Calu3 (cell line): ENCODE data around the gene FAM131C. TPM values are rescaled to one million over a fixed set of nuclear protein-coding genes. Genes with fewer than 3 reads are reported as not detected.

ENCODE experiments used
- BruUV-seq: library from RNA; stranded (reverse); fragments of 400-500 nt; replicated peaks from 2 replicates; lab custom pipeline; 2021; lab: Mats Ljungman, UMichigan
- CTCF ChIA-PET: fragments of 300-600 bp; sonication (Branson Sonifier 250); formaldehyde crosslinking; loops from one replicate; lab custom pipeline; 2022; ENCODE audit warnings: antibody characterized with exemption; lab: Charles Lee
- DNase-seq: peaks from one replicate; pipeline ENCODE4 v3.0.0; 2022
- H3K27ac Mint-ChIP-seq: one replicate; pipeline ENCODE4 v1.8.0; 2022; ENCODE audit warnings: mixed read lengths; ENCODE audit not compliant: unreplicated experiment
- H3K27me3 Mint-ChIP-seq: one replicate; pipeline ENCODE4 v1.8.0; 2022; ENCODE audit warnings: mixed read lengths; ENCODE audit not compliant: unreplicated experiment
- H3K36me3 Mint-ChIP-seq: one replicate; pipeline ENCODE4 v1.8.0; 2022; ENCODE audit warnings: mild to moderate bottlenecking, moderate library complexity, mixed read lengths; ENCODE audit not compliant: insufficient read depth, unreplicated experiment
- H3K4me1 Mint-ChIP-seq: one replicate; pipeline ENCODE4 v1.8.0; 2022; ENCODE audit warnings: mild to moderate bottlenecking, low read depth, mixed read lengths; ENCODE audit not compliant: unreplicated experiment
- H3K4me3 Mint-ChIP-seq: one replicate; pipeline ENCODE4 v1.8.0; 2022; ENCODE audit warnings: mild to moderate bottlenecking, low read depth, moderate library complexity, mixed read lengths; ENCODE audit not compliant: unreplicated experiment
- H3K9me3 Mint-ChIP-seq: one replicate; pipeline ENCODE4 v1.8.0; 2022; ENCODE audit warnings: low read depth, mixed read lengths; ENCODE audit not compliant: unreplicated experiment
- CTCF ChIP-seq: fragments of 200-600 bp; IDR thresholded peaks from one replicate; pipeline ENCODE4 v1.8.0; 2022; ENCODE audit warnings: antibody characterized with exemption; ENCODE audit not compliant: unreplicated experiment
- intact Hi-C: fragments of 100-400 bp; cut with micrococcal nuclease; formaldehyde crosslinking; loops from one replicate; pipeline ENCODE4 v1.10.0; 2022; ENCODE audit not compliant: unreplicated experiment
- total RNA-seq: library from RNA; stranded (reverse); gene quantifications from 2 replicates; pipeline ENCODE4 v1.2.3, GENCODE V29; 2022

Gene FAM131C
- total RNA-seq, 1 experiment from 2014 or later, result 0.94 TPM

GRCh38 chr1:16080422-16081150 is 7.1 kb upstream of the FAM131C start:
- no peaks in the 10 kb centered on the region for H3K27me3 Mint-ChIP-seq
- BruUV-seq, result no TSS peak

GRCh38 chr1:16078925-16079656 is 5.6 kb upstream of the FAM131C start:
- no peaks in the 10 kb centered on the region for H3K27me3 Mint-ChIP-seq
- CTCF ChIA-PET, result interaction anchor here (0.9 to 2.0 kb wide), 9 partner anchors 76 to 284 kb away, joined by 3 to 19 read pairs (median 7); no protein-coding TSS in a partner anchor
- peaks cover 30% of the 10 kb centered on the region for H3K4me1 Mint-ChIP-seq
- intact Hi-C loops, result loop anchor here (2.0 to 5.0 kb wide), 2 partner anchors 166 to 288 kb away; partner anchors contain the start of gene SZRD1
- BruUV-seq, result no TSS peak
- no peak overlapping the region for H3K4me3 Mint-ChIP-seq
- no peaks in the 10 kb centered on the region for H3K9me3 Mint-ChIP-seq
- peak; percentile 80 for DNase-seq
- H3K36me3 Mint-ChIP-seq, result no peaks in the 10 kb centered on the region
- TF ChIP-seq CTCF, result peak; percentile 73
- no peak overlapping the region for H3K27ac Mint-ChIP-seq

More at GRCh38 chr1:16080422-16081150, 7.1 kb upstream of the FAM131C start:
- CTCF ChIA-PET, result interaction anchor here (0.6 to 2.0 kb wide), 2 partner anchors 109 to 156 kb away, joined by 3 to 18 read pairs; partner anchors contain the start of gene CPLANE2
- no peak for DNase-seq
- H3K36me3 Mint-ChIP-seq, result no peaks in the 10 kb centered on the region
- H3K4me1 Mint-ChIP-seq, result peaks cover 26% of the 10 kb centered on the region
- no peak for TF ChIP-seq CTCF
- intact Hi-C loops, result no loop called here
- no peaks in the 10 kb centered on the region for H3K9me3 Mint-ChIP-seq
- H3K4me3 Mint-ChIP-seq, result no peak overlapping the region
- H3K27ac Mint-ChIP-seq, result no peak overlapping the region

- no peaks in the 10 kb centered on the region for H3K36me3 Mint-ChIP-seq
- BruUV-seq, result no TSS peak
- H3K9me3 Mint-ChIP-seq, result no peaks in the 10 kb centered on the region
- no peak for DNase-seq
- no peak overlapping the region for H3K27ac Mint-ChIP-seq
- no peak overlapping the region for H3K4me3 Mint-ChIP-seq
- intact Hi-C loops, result loop anchor here (2.0 to 5.0 kb wide), 2 partner anchors 167 to 290 kb away; partner anchors contain the start of gene SZRD1
- H3K27me3 Mint-ChIP-seq, result no peaks in the 10 kb centered on the region
- H3K4me1 Mint-ChIP-seq, result peaks cover 27% of the 10 kb centered on the region
- CTCF ChIA-PET, result interaction anchor here (1.9 kb wide), 1 partner anchor 101 kb away, joined by 4 read pairs; no protein-coding TSS in a partner anchor
- no peak for TF ChIP-seq CTCF
These were observed 4.2 kb upstream of the FAM131C start for GRCh38 chr1:16077406-16078245.

GRCh38 chr1:16076865-16077238 is 3.4 kb upstream of the FAM131C start:
- intact Hi-C loops, result loop anchor here (5.0 kb wide), 1 partner anchor 290 kb away; the partner anchor contains the start of gene SZRD1
- no peaks in the 10 kb centered on the region for H3K9me3 Mint-ChIP-seq
- BruUV-seq, result no TSS peak
- no peaks in the 10 kb centered on the region for H3K27me3 Mint-ChIP-seq
- no peak for TF ChIP-seq CTCF
- H3K4me1 Mint-ChIP-seq, result peaks cover 25% of the 10 kb centered on the region
- CTCF ChIA-PET, result no interaction called here
- DNase-seq, result peak; percentile 23
- H3K36me3 Mint-ChIP-seq, result no peaks in the 10 kb centered on the region
- no peak overlapping the region for H3K4me3 Mint-ChIP-seq
- no peak overlapping the region for H3K27ac Mint-ChIP-seq
